Activated T-helper 17 cell treated with anti-CD3 and anti-CD28 coated beads, Interleukin-2, amount 50 U/mL, for 72 hours (primary cell): ENCODE data around the gene TNFSF9. TPM values are rescaled to one million over a fixed set of nuclear protein-coding genes. Genes with fewer than 3 reads are reported as not detected.
"Not testable (repeated sequence)": the region's sequence is repeated elsewhere in the genome, so short reads cannot be mapped to it uniquely, and the experiment has no call there.

ENCODE experiments used
- ATAC-seq: fragments of 150-1000 bp; cut with Tn5 transposase; replicated peaks from 2 replicates; pipeline ENCODE4 v1.10.0; 2021; ENCODE audit warnings: mild to moderate bottlenecking, moderate library complexity
- H3K27ac Mint-ChIP-seq: one replicate; pipeline ENCODE4 v1.8.0; 2022; ENCODE audit warnings: mixed read lengths
- H3K27me3 Mint-ChIP-seq: one replicate; pipeline ENCODE4 v1.8.0; 2022; ENCODE audit warnings: mixed read lengths
- H3K36me3 Mint-ChIP-seq: one replicate; pipeline ENCODE4 v1.8.0; 2022; ENCODE audit warnings: low read depth, mild to moderate bottlenecking, mixed read lengths
- H3K4me1 Mint-ChIP-seq: one replicate; pipeline ENCODE4 v1.8.0; 2022; ENCODE audit warnings: mixed read lengths
- H3K4me3 Mint-ChIP-seq: one replicate; pipeline ENCODE4 v1.8.0; 2022; ENCODE audit warnings: mild to moderate bottlenecking, mixed read lengths
- H3K9me3 Mint-ChIP-seq: one replicate; pipeline ENCODE4 v1.8.0; 2022; ENCODE audit warnings: mixed read lengths
- total RNA-seq, 2 donors: library from RNA; stranded (reverse); gene quantifications; one replicate each; pipeline ENCODE4 v1.2.3, GENCODE V29; 2022

TNFSF9 gene
- total RNA-seq, 2 donors from 2014 or later = 2.9 to 6.0 TPM

DNA sequence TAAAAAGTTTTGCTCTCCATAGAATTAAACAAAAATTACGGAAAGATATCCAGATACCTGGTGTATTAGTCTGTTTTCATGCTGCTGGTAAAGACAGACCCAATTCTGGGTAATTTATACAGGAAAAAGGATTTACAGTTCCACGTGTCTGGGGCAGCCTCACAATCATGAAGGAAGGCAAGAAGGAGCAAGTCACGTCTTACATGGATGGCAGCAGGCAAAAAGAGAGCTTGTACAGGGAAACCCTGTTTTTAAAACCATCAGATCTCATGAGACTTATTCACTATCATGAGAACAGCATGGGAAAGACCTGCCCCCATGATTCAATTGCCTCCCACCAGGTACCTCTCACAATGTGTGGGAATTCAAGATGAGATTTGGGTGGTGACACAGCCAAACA, 35.9 kb downstream of the TNFSF9 start:
- H3K9me3 Mint-ChIP-seq, H3K36me3 Mint-ChIP-seq, ATAC-seq, H3K27ac Mint-ChIP-seq, H3K4me3 Mint-ChIP-seq, H3K4me1 Mint-ChIP-seq: not testable (repeated sequence)
- H3K27me3 Mint-ChIP-seq = peaks cover 13% of the 10 kb centered on the region

DNA sequence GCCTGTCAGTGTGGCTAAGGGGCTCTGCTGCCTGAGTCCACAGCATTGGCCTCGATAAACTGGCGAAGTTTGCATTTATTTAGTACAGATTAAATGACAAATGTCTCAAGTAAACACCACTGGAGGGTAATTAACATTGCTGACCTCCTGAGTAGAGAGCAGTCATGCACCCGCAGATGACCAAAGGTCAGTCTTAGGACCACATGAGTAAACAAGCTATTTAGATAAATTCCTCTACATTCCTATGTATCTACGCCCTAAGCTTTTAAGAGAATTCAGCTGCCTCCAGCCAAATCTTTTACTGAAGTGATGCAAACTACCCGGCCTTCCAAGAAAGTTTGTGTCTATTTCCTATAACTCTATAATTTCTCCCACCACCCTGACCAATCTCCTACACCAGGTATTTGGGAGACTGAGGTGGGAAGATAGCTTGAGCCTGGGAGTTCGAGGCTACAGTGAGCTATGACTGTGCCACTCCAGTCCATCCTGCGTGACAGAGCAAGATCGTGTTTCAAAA, 37.2 kb downstream of the TNFSF9 start:
- no peak for ATAC-seq
- H3K27ac Mint-ChIP-seq = no peak overlapping the region
- H3K36me3 Mint-ChIP-seq = no peaks in the 10 kb centered on the region
- no peak overlapping the region for H3K4me3 Mint-ChIP-seq
- peaks cover 9% of the 10 kb centered on the region for H3K27me3 Mint-ChIP-seq
- H3K9me3 Mint-ChIP-seq = peaks cover 9% of the 10 kb centered on the region
- no peaks in the 10 kb centered on the region for H3K4me1 Mint-ChIP-seq

DNA sequence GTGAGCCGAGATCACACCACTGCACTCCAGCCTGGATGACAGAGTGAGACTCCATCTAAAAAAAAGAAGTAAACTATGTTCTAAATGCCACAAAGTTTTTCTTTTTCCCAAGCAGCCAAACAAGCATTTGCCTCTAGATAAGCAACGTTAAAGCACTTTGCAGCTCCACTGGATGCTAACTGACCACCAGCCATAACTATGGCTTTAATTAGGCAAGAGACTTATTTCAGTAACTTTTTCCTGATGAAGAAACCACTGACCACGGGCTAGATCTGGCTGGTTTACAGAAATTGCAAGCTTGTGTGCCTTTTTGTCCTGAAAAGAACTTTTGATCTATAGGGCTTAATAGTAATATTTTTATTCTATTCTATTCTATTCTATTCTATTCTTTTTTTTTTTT, 38.0 kb downstream of the TNFSF9 start:
- Mint-ChIP-seq H3K36me3 (no peaks in the 10 kb centered on the region), H3K4me1 (no peaks in the 10 kb centered on the region), H3K9me3 (peaks cover 9% of the 10 kb centered on the region), H3K27me3 (peaks cover 9% of the 10 kb centered on the region), H3K4me3 (no peak overlapping the region), H3K27ac (no peak overlapping the region)
- no peak for ATAC-seq

DNA sequence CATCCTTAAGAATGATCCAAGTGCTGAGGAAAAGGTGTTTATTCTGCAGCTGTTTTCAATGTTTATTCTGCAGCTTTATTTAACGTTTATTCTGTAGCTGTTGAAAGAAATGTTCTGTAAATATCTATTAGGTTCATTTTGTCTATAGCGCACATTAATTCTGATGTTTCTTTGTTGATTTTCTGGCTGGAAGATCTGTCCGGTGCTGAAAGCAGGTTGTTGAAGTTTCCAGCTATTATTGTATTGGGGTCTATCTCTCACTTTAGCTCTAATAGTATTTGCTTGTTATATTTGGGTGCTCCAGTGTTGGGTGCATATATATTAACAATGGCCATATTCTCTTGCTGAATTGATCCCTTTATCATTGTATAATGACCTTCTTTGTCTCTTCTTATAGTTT, 39.9 kb downstream of the TNFSF9 start:
- no peak for ATAC-seq
- Mint-ChIP-seq H3K36me3 (no peaks in the 10 kb centered on the region), H3K4me1 (no peaks in the 10 kb centered on the region), H3K27ac (no peak overlapping the region), H3K4me3 (no peak overlapping the region), H3K27me3 (peaks cover 9% of the 10 kb centered on the region), H3K9me3 (peaks cover 3% of the 10 kb centered on the region)

- Mint-ChIP-seq H3K9me3 (peaks cover 3% of the 10 kb centered on the region), H3K36me3 (no peaks in the 10 kb centered on the region), H3K4me1 (no peaks in the 10 kb centered on the region), H3K4me3 (no peak overlapping the region), H3K27me3 (peaks cover 9% of the 10 kb centered on the region), H3K27ac (no peak overlapping the region)
- ATAC-seq = no peak
These were observed 40.3 kb downstream of the TNFSF9 start for GRCh38 chr19:6571167-6571566.

GRCh38 chr19:6572217-6572616, 41.4 kb downstream of the TNFSF9 start:
- H3K9me3 Mint-ChIP-seq = no peaks in the 10 kb centered on the region
- no peaks in the 10 kb centered on the region for H3K4me1 Mint-ChIP-seq
- no peak overlapping the region for H3K27ac Mint-ChIP-seq
- H3K36me3 Mint-ChIP-seq = no peaks in the 10 kb centered on the region
- H3K4me3 Mint-ChIP-seq = no peak overlapping the region
- H3K27me3 Mint-ChIP-seq = peaks cover 9% of the 10 kb centered on the region
- no peak for ATAC-seq

GRCh38 chr19:6573350-6573749, 42.5 kb downstream of the TNFSF9 start:
- Mint-ChIP-seq H3K27me3 (peaks cover 9% of the 10 kb centered on the region), H3K4me1 (peaks cover 3% of the 10 kb centered on the region), H3K4me3 (no peak overlapping the region), H3K9me3 (no peaks in the 10 kb centered on the region), H3K27ac (no peak overlapping the region), H3K36me3 (no peaks in the 10 kb centered on the region)
- ATAC-seq = no peak

DNA sequence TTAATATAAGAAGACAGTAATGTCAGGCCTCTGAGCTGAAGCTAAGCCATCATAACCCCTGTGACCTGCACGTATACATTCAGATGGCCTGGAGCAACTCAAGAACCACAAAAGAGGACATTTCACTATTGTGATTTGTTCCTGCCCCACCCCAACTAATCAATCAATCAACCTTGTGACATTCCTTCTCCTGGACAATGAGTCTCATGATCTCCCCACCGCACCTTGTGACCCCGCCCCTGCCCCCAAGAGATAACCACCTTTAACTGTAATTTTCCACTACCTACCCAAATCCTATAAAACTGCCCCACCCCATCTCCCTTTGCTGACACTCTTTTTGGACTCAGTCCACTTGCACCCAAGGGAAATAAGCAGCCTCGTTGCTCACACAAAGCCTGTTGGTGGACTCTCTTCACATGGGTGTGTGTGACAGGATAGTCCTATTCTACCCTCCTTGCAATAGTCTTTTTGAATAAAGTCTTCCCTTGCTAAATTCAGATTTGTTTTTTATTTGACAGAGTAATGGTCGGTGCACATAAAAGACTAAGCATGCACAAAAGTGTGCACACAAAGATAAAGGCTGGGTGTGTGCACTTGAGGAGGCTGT, 46.1 kb downstream of the TNFSF9 start:
- Mint-ChIP-seq H3K36me3 (no peaks in the 10 kb centered on the region), H3K27me3 (peaks cover 3% of the 10 kb centered on the region), H3K4me1 (peaks cover 7% of the 10 kb centered on the region), H3K27ac (no peak overlapping the region), H3K9me3 (no peaks in the 10 kb centered on the region), H3K4me3 (no peak overlapping the region)
- ATAC-seq = no peak

DNA sequence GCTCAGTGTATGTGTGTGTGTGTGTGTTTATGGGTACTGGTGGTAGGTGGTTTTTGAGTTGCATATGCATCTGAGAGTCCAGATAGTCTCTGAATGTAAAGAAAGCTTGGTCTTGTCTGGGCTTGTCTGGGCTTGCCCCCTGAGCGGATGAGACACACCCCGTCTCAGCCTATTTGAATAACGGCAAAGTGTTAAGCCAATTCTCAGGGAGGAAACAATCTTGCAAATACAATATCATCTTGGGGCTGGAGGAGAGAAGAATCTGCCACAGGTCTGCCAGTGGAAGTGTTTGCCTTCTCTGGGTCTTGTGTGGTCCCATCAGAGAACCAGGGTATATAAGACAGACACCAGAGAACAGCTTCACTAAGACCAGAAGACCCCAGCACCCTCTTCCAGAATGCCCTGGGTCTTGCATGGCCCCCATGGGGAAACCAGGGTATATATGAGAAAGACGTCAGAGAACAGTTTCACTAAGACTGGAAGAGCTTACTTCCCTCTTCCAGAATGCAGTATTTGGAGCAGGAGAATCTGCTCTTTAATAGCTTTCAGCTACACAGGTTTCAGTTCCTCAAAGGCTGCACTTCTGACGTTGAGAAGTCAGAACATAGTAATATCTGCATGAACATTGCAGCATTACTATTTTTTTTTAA, 46.8 kb downstream of the TNFSF9 start:
- Mint-ChIP-seq H3K36me3 (no peaks in the 10 kb centered on the region), H3K4me1 (peaks cover 7% of the 10 kb centered on the region), H3K4me3 (no peak overlapping the region), H3K27ac (no peak overlapping the region), H3K9me3 (no peaks in the 10 kb centered on the region), H3K27me3 (peaks cover 3% of the 10 kb centered on the region)
- peak; percentile 90 for ATAC-seq

- ATAC-seq = no peak
- Mint-ChIP-seq H3K27ac (no peak overlapping the region), H3K4me1 (peaks cover 7% of the 10 kb centered on the region), H3K9me3 (no peaks in the 10 kb centered on the region), H3K36me3 (no peaks in the 10 kb centered on the region), H3K4me3 (no peak overlapping the region), H3K27me3 (peaks cover 3% of the 10 kb centered on the region)
These were observed 48.8 kb downstream of the TNFSF9 start for GRCh38 chr19:6579450-6580178.

- peaks cover 6% of the 10 kb centered on the region for H3K36me3 Mint-ChIP-seq
- peak overlapping the region; percentile 63 for H3K27ac Mint-ChIP-seq
- H3K9me3 Mint-ChIP-seq = no peaks in the 10 kb centered on the region
- peaks cover 3% of the 10 kb centered on the region for H3K27me3 Mint-ChIP-seq
- H3K4me1 Mint-ChIP-seq = peaks cover 7% of the 10 kb centered on the region
- H3K4me3 Mint-ChIP-seq = no peak overlapping the region
- peak; percentile 45 for ATAC-seq
These were observed 49.5 kb downstream of the TNFSF9 start for GRCh38 chr19:6580313-6580712.

GRCh38 chr19:6582515-6583484, 52.0 kb downstream of the TNFSF9 start:
- H3K4me1 Mint-ChIP-seq = peaks cover 17% of the 10 kb centered on the region
- H3K9me3 Mint-ChIP-seq, H3K27ac Mint-ChIP-seq, ATAC-seq, H3K4me3 Mint-ChIP-seq: not testable (repeated sequence)
- H3K27me3 Mint-ChIP-seq = peaks cover 19% of the 10 kb centered on the region
- H3K36me3 Mint-ChIP-seq = peaks cover 29% of the 10 kb centered on the region
